ENCODE results near the gene CACNB2. TPM values are rescaled to one million over a fixed set of nuclear protein-coding genes. Genes with fewer than 3 reads are reported as not detected.

The CACNB2 gene
- total RNA-seq, 2 experiments from 2014 or later: not detected

GRCh38 chr10:18214691-18215563 is 74.7 kb downstream of the CACNB2 start:
- Mint-ChIP-seq H3K4me1 (no peaks in the 10 kb centered on the region), H3K27me3 (no peaks in the 10 kb centered on the region), H3K9me3 (no peaks in the 10 kb centered on the region), H3K36me3 (no peaks in the 10 kb centered on the region), H3K27ac (no peak overlapping the region), H3K4me3 (no peak overlapping the region)
- no peak for ATAC-seq (ENCODE audit: low read depth)
- no peak for DNase-seq
- POLR2A ChIA-PET: no interaction called here

DNA sequence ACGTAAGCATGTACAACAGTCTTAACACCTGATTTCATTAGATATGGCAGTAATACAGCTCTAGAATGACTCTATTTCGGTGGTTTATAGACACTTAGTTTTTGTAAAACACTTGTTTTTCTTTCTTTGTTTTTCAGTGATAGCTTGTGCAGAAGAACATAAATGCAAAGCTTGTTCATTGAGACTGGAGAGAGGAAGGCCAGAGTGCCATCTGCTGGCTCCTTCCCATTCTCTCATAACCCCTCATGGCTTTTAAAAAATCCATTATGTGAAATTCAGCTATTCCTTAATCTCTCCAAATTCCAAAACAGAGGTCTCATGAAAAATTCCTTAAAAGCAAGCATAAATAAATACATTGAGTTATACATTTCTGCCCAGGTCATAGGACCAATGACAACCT is 76.3 kb downstream of the CACNB2 start:
- Mint-ChIP-seq H3K9me3 (no peaks in the 10 kb centered on the region), H3K27me3 (no peaks in the 10 kb centered on the region), H3K4me1 (no peaks in the 10 kb centered on the region), H3K36me3 (no peaks in the 10 kb centered on the region), H3K27ac (no peak overlapping the region), H3K4me3 (no peak overlapping the region)
- no peak for ATAC-seq (ENCODE audit: low read depth)
- POLR2A ChIA-PET: no interaction called here
- no peak for DNase-seq

DNA sequence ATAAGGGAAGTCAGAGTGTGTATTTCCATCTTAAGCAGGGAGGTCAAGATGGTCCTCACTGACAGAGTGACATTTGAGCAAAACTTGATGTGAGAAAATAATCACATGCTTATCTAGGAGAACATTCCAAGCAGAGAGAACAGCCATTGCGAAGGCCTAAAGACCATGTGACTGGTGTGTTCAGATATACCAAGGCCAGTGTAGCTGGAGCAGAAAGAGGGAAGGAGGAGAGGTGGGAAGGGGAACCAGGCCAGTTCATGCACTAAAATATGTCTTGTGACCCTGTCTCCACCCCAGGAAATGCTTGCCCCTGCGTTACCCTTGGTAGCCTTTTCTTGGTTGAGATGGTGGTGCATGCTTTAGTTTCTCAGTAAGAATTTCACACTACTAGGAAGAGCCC is 77.4 kb downstream of the CACNB2 start:
- Mint-ChIP-seq H3K36me3 (no peaks in the 10 kb centered on the region), H3K27me3 (no peaks in the 10 kb centered on the region), H3K9me3 (no peaks in the 10 kb centered on the region), H3K27ac (no peak overlapping the region), H3K4me1 (no peaks in the 10 kb centered on the region), H3K4me3 (no peak overlapping the region)
- POLR2A ChIA-PET: no interaction called here
- DNase-seq (no peak), ATAC-seq (ENCODE audit: low read depth) (no peak)

- Mint-ChIP-seq H3K9me3 (no peaks in the 10 kb centered on the region), H3K4me3 (no peak overlapping the region), H3K36me3 (no peaks in the 10 kb centered on the region), H3K27ac (no peak overlapping the region), H3K27me3 (no peaks in the 10 kb centered on the region), H3K4me1 (no peaks in the 10 kb centered on the region)
- POLR2A ChIA-PET: no interaction called here
- DNase-seq: no peak
- no peak for ATAC-seq (ENCODE audit: low read depth)
These were observed 78.9 kb downstream of the CACNB2 start for GRCh38 chr10:18219146-18219545.

- Mint-ChIP-seq H3K27me3 (no peaks in the 10 kb centered on the region), H3K4me3 (no peak overlapping the region), H3K4me1 (no peaks in the 10 kb centered on the region), H3K9me3 (no peaks in the 10 kb centered on the region), H3K36me3 (no peaks in the 10 kb centered on the region), H3K27ac (no peak overlapping the region)
- POLR2A ChIA-PET: no interaction called here
- ATAC-seq (ENCODE audit: low read depth) (no peak), DNase-seq (no peak)
These were observed 80.9 kb downstream of the CACNB2 start for GRCh38 chr10:18221123-18221522.

DNA sequence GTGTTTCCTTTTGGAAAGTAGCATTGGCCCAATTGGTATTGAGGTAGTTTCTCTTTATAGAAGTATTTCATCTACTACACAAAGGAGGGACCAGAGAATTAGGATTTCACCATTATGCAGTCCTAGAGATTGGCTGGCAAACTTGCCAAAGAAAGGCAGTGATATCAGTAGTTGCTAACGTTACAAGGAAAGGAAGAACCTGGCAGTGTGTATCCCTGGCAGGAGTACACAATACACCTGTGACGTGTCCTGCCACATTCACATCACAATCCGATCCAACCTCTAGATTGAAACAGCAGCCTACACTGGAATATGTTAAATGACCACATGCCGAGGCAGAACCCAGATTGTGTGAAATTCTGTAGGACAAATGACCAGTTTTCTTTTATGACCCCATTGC is 81.7 kb downstream of the CACNB2 start:
- Mint-ChIP-seq H3K9me3 (no peaks in the 10 kb centered on the region), H3K4me3 (no peak overlapping the region), H3K27me3 (no peaks in the 10 kb centered on the region), H3K36me3 (no peaks in the 10 kb centered on the region), H3K27ac (no peak overlapping the region), H3K4me1 (no peaks in the 10 kb centered on the region)
- POLR2A ChIA-PET: no interaction called here
- ATAC-seq (ENCODE audit: low read depth): no peak
- no peak for DNase-seq

DNA sequence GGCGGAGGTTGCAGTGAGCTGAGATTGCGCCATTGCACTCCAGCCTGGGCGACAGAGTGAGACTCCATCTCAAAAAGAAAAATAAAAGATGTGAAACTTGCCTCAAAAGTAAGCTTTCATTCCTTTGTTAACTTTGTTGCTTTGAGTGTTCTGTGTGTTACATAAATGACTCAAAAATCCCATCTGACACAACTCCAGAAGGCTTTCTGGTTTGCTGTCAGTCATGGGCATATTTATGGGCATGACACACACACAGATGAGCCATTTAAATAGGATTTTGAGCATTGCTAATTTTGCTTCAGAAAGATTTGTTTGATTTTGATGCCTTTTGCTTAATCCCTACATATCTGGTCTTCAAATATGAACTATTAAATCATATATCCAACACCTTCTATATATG is 82.6 kb downstream of the CACNB2 start:
- Mint-ChIP-seq H3K27me3 (no peaks in the 10 kb centered on the region), H3K36me3 (no peaks in the 10 kb centered on the region), H3K4me3 (no peak overlapping the region), H3K9me3 (no peaks in the 10 kb centered on the region), H3K4me1 (no peaks in the 10 kb centered on the region), H3K27ac (no peak overlapping the region)
- POLR2A ChIA-PET: no interaction called here
- no peak for DNase-seq
- no peak for ATAC-seq (ENCODE audit: low read depth)

GRCh38 chr10:18223898-18224297 is 83.7 kb downstream of the CACNB2 start:
- H3K27me3 Mint-ChIP-seq: no peaks in the 10 kb centered on the region
- H3K36me3 Mint-ChIP-seq: no peaks in the 10 kb centered on the region
- no peaks in the 10 kb centered on the region for H3K9me3 Mint-ChIP-seq
- no peak for ATAC-seq (ENCODE audit: low read depth)
- H3K4me1 Mint-ChIP-seq: no peaks in the 10 kb centered on the region
- POLR2A ChIA-PET: no interaction called here
- H3K4me3 Mint-ChIP-seq: no peak overlapping the region
- H3K27ac Mint-ChIP-seq: no peak overlapping the region
- no peak for DNase-seq

GRCh38 chr10:18224626-18225445 is 84.6 kb downstream of the CACNB2 start:
- ATAC-seq (ENCODE audit: low read depth) (no peak), DNase-seq (no peak)
- Mint-ChIP-seq H3K36me3 (no peaks in the 10 kb centered on the region), H3K9me3 (no peaks in the 10 kb centered on the region), H3K4me3 (no peak overlapping the region), H3K27ac (no peak overlapping the region), H3K4me1 (no peaks in the 10 kb centered on the region), H3K27me3 (no peaks in the 10 kb centered on the region)
- POLR2A ChIA-PET: no interaction called here

- ATAC-seq (ENCODE audit: low read depth): no peak
- Mint-ChIP-seq H3K36me3 (no peaks in the 10 kb centered on the region), H3K4me1 (no peaks in the 10 kb centered on the region), H3K27ac (no peak overlapping the region), H3K27me3 (no peaks in the 10 kb centered on the region), H3K4me3 (no peak overlapping the region), H3K9me3 (no peaks in the 10 kb centered on the region)
- POLR2A ChIA-PET: no interaction called here
- DNase-seq: no peak
These were observed 86.1 kb downstream of the CACNB2 start for GRCh38 chr10:18226336-18226735.

- no peak for ATAC-seq (ENCODE audit: low read depth)
- Mint-ChIP-seq H3K9me3 (no peaks in the 10 kb centered on the region), H3K27me3 (no peaks in the 10 kb centered on the region), H3K4me1 (no peaks in the 10 kb centered on the region), H3K36me3 (no peaks in the 10 kb centered on the region), H3K4me3 (no peak overlapping the region), H3K27ac (no peak overlapping the region)
- no peak for DNase-seq
- POLR2A ChIA-PET: no interaction called here
These were observed 89.6 kb downstream of the CACNB2 start for GRCh38 chr10:18229826-18230225.

DNA sequence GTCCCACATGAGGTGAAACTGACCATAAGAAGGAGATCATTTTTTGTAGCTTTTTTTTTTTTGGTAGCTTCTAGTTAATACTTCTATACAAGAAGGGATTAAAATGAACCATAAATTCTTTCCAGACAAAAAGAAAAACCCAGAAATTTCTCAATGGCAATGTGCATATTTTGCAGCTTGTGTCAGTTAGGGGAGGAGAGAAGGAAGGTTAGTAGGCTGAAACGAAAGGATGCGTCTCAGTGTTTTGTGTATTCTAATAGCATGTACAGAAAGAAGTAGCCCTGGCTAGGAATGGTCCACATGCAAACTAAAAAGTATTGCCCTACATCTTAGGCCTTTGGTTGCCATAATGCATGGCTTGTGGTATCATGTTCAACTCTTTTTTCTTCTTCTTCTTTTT is 90.6 kb downstream of the CACNB2 start:
- ATAC-seq (ENCODE audit: low read depth) (no peak), DNase-seq (no peak)
- H3K27ac Mint-ChIP-seq: no peak overlapping the region
- no peaks in the 10 kb centered on the region for H3K4me1 Mint-ChIP-seq
- POLR2A ChIA-PET: no interaction called here
- no peak overlapping the region for H3K4me3 Mint-ChIP-seq
- no peaks in the 10 kb centered on the region for H3K9me3 Mint-ChIP-seq
- no peaks in the 10 kb centered on the region for H3K36me3 Mint-ChIP-seq
- no peaks in the 10 kb centered on the region for H3K27me3 Mint-ChIP-seq

GRCh38 chr10:18231480-18231879 is 91.3 kb downstream of the CACNB2 start:
- Mint-ChIP-seq H3K27me3 (no peaks in the 10 kb centered on the region), H3K27ac (no peak overlapping the region), H3K9me3 (no peaks in the 10 kb centered on the region), H3K36me3 (no peaks in the 10 kb centered on the region), H3K4me3 (no peak overlapping the region), H3K4me1 (no peaks in the 10 kb centered on the region)
- DNase-seq: no peak
- POLR2A ChIA-PET: no interaction called here
- ATAC-seq (ENCODE audit: low read depth): no peak

DNA sequence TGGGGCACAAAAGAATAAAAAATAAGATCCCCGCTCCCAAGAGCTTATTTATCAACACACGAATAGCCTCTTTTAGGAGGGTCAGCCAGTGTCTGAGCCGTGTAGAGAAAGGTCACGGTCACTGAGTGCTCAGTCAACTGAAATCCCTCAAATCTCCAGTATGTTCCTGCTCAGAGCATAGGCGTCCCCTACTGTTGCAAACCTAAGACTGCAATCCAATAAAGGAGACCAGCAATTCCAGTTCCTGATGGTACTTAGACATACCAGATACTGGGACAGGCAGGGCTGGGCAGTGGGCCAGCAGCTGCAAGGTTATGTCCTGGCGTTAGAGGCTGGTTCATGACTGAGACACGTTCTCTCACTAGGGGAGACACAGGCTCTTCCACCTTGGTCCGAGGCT is 93.6 kb downstream of the CACNB2 start:
- no peak for DNase-seq
- Mint-ChIP-seq H3K27me3 (no peaks in the 10 kb centered on the region), H3K4me3 (no peak overlapping the region), H3K36me3 (no peaks in the 10 kb centered on the region), H3K4me1 (no peaks in the 10 kb centered on the region), H3K27ac (no peak overlapping the region), H3K9me3 (no peaks in the 10 kb centered on the region)
- ATAC-seq (ENCODE audit: low read depth): no peak
- POLR2A ChIA-PET: no interaction called here
